ENCODE data around the gene HDAC7.

HDAC7 gene

DNA sequence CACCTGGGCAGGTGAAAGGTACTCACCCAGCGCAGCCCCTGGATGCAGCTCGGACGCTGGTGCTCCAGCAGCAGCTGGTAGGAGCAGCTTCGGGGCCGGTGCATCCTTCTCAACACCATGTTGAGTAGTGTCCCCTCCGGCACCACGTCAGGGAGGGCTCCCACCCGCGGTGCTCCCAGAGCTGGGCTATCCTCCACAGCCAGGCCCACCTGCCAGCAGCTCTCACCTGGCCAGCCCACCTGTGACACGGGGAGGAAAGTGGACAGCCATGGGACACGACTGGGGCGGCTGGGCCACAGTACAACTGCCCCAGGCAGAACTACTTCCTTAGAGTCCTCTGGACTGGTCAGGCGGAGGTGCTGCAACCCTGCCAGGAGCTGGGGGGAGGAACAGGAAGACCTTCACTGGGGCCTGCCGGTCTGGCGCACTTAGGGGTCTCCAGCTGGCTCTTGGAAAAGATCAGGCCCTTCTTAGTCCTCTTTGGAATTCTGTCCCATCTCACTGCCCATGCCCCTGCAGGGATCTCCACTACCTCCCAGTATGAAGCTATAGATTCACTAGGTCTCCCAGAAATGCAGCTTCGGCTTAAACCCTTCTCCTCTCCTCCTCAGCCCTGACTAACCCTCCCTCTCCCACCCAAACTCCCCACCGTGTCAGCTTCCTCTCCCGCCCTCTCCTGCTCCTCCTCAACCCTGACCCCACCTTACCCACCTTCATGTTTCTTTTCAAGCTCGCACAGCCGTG is 61.7 kb downstream of the HDAC7 start:
- no peak for DNase-seq

DNA sequence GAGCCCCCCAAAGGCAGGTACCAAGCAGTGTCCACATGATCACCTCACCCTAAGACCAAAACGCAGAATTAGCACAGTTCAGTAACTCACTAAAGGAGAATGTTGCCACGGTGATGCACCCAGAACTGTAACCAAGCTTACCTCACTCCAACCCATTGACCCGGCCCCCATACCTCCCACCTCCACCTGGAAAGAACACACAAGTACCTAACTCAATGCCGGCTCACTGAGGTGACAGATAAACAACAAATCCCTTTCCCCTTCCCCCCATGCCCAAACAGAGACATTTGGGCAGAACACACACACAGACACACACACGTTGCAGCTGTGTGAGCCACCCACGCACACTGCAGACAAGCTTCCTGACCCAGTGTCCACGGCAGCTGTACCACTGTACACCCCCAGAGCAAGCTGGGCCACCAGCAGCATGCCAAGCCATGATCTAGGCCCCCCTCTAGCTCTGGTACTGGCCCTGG is 62.3 kb downstream of the HDAC7 start:
- DNase-seq: no peak

GRCh38 chr12:47755655-47756562 is 63.8 kb downstream of the HDAC7 start:
- DNase-seq: no peak

DNA sequence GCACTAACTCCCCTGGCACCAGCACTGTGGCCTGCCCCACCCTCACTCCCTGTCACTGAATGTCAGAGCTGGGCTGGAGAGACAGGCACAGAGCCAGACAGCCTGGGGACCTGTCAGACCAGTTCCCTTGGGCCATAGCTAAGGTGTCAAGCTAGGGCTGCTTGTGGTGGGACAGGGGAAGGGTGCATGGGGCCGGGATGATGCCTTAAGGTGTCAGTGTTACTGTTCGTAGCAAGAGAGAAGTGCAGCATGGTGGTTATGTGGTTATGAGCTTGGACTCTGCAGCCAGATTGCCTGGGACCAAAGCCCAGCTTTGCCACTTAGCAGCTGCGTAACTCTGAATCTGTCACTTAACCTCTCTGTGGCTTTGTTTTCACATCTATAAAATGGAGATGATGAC is 64.8 kb downstream of the HDAC7 start:
- no peak for DNase-seq

GRCh38 chr12:47754126-47754525 is 65.6 kb downstream of the HDAC7 start:
- DNase-seq: no peak

- no peak for DNase-seq
These were observed 66.4 kb downstream of the HDAC7 start for GRCh38 chr12:47753021-47754001.

- no peak for DNase-seq
These were observed 67.2 kb downstream of the HDAC7 start for GRCh38 chr12:47752552-47752951.

GRCh38 chr12:47752121-47752520 is 67.6 kb downstream of the HDAC7 start:
- no peak for DNase-seq

DNA sequence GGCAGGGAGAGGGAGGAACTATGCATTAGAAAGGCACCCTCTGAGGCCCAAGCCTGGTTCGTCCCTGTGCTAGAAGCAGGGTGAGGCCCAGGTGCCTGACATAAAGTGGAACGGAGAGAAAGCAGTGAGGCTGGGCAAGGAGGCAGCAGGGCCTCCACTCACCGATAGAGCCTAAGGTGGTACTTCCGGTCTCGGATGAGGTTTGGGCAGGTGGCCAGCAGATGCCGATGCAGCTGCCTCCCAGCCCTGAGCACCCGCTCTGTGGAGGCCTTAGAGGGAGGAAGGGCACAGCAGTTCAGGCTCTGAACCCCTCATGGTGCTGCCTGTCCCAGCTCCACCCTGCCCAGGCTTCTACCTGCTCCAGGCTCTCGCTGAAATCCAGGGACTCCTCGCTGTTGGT is 68.1 kb downstream of the HDAC7 start:
- DNase-seq: no peak

DNA sequence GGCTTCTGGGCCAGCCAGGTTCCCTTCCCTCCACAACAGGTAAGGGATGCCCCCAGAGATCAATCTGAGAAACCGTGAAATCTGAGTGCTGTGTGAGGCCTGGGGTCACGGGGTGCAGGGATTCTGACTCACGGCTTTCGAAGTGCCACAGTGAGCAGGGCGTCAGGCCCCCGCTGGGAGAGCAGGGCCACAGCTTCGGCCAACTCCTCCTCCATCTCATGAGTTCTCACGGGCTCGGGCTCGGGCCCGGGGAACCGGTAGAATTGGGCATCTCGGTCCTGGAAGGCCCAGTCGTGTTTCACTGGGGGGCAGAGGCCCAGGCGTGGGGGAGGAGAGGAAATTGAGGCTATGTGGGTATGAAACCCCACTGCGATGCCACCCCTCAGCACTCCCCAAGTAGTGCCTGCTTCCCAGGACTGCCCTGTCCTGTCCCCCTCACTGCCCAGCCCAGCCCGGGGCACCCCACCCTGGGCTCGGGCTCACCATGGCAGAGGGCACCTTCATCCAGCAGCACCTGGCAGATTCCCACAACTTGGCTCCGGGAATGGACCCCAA is 68.7 kb downstream of the HDAC7 start:
- DNase-seq: no peak

DNA sequence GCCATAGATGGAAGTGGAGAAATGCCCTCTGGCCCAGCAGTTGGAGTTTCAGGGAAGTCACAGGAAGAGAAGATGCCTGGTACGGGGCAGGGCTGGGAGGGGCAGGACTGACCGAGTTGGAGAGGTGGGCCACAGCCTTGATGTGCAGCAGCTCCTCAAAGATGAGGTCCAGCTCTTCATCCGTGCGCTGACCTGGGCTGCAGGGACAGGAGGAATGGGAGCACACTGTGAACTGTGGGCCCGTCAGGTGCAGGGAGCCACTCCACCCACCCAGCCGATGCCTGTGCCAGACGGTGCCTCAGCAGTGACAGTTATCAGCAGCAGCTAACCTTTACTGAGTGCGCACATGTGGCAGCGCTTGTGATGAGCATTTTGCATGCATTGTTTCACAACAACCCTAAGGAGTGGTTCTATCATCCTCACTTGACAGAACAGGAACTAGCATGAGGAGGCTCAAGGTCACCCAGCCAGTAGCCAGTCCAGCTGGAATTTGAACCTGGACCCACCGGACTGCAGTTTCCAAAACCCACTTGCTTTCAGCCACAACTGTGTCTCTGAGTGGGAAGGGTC is 69.4 kb downstream of the HDAC7 start:
- no peak for DNase-seq

- no peak for DNase-seq
These were observed 70.8 kb downstream of the HDAC7 start for GRCh38 chr12:47748899-47749298.

DNA sequence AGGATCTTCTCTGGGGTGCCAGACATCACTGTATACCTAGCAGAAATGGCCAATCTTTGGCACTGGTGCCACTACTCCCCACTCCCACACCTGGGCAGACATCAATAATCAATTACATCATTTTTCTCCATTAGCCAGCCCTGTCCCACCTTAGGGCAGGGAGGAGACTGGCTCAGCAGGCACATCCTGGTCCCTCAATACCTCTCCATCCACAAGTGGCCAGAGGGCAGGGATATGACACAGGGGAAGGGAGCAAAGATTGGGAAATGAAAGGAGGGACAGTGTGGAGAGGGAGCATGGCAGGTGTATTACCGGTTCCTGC is 71.2 kb downstream of the HDAC7 start:
- no peak for DNase-seq

GRCh38 chr12:47747596-47748506 is 71.9 kb downstream of the HDAC7 start:
- no peak for DNase-seq

GRCh38 chr12:47747126-47747525 is 72.6 kb downstream of the HDAC7 start:
- no peak for DNase-seq

DNA sequence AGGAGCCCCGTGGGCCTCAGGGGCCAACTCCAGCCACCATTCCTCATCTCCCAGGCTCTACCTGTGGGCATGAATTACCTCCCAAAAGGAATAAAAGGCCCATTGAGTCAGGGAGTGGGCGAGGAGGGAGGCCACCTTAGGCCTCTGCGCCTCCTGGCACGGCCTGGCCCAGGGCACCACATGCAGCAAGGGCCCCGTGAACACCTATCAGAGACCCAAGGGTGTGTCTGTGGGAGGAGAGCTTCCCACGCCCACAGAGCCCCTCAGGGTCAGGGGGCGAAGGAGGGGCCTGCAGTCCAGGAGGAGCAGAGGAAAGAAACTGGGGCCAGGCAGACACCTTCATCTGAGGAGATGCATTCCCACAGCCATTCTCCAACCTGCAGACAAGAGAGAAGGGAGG is 73.2 kb downstream of the HDAC7 start:
- no peak for DNase-seq

DNA sequence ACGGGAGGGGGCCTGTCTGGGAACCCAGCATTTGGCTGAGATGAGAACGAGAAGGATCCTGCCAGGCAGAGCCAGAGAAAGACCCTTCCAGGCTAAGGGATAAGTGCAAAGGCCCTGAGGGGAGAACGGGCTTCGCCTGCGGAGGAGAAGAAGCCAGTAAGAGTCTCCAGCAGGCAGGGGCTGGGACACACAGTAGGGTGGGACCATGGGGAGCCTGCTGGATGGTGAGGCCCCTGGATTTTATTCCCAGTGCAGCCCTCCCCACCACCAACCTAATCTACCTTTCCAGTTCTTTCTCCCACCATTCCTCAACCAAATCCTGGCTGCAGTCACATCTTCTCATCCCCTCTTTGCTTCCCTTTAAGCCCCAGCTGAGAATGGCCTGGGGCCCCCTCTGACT is 73.6 kb downstream of the HDAC7 start:
- DNase-seq: no peak

- DNase-seq: no peak
These were observed 74.1 kb downstream of the HDAC7 start for GRCh38 chr12:47745485-47746041.

- DNase-seq: no peak
These were observed 74.8 kb downstream of the HDAC7 start for GRCh38 chr12:47744778-47745436.

DNA sequence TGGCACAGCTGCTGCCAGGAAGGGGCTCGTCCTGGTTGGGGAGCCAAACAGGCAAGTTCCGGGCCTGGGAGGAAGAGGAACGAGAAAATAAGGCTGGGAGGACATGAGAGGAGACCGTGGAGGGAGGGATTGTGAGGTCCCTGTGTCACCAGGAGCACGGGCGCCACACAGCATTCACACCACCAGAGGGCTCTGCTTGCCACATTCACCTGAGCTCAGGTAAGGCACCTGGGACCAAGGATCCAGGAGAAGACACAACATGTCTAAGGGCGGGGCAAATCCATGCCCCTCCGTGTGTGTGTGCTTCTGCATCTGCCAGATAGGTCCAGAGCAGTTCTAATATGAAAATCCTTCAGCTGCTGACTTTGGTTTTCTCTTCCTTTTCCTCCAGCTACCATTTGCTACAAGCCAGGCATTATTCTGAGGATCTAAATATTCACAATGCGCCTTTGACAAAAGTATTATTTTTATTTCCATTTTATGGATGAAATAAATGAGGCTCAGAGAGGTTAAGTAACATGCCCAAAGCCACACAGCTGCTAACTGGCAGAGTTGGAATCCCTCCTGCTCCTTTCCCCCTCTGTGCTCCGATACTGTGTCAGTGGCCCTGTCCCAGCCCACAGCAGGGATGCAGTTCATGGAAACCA is 75.6 kb downstream of the HDAC7 start:
- DNase-seq: no peak

All from NCI-H446 (cell line).